ENCODE results near the gene MXD4.
"Not testable (repeated sequence)": the region's sequence is repeated elsewhere in the genome, so short reads cannot be mapped to it uniquely, and the experiment has no call there.

Gene MXD4

DNA sequence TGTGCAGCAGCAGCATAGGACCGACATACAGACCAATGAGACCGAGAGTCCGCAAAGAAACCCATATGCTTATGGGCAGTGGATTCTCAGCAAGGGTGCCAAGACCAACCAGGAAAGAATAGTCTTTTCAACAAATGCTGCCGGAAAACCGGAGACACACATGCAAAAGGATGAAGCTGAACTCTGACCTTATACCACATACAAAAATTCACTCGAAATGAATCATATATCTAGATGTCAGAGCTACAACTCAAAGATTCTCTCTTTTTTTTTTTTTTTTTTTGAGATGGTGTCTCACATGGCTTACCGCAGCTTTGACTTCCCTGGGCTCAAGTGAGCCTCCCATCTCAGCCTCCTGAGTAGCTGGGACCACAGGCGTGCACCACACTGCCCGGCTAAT, 16.0 kb upstream of the MXD4 start:
- no peak for DNase-seq

GRCh38 chr4:2276581-2277325, 14.8 kb upstream of the MXD4 start:
- in situ Hi-C loops (cut with MboI; ENCODE audit: low pct_unique_long_range_greater_than_20kb, low sequenced_read_pairs), result no loop called here
- no peak for DNase-seq

More for the DNA sequence above, 16.0 kb upstream of the MXD4 start:
- in situ Hi-C loops (cut with MboI; ENCODE audit: low pct_unique_long_range_greater_than_20kb, low sequenced_read_pairs), result no loop called here

DNA sequence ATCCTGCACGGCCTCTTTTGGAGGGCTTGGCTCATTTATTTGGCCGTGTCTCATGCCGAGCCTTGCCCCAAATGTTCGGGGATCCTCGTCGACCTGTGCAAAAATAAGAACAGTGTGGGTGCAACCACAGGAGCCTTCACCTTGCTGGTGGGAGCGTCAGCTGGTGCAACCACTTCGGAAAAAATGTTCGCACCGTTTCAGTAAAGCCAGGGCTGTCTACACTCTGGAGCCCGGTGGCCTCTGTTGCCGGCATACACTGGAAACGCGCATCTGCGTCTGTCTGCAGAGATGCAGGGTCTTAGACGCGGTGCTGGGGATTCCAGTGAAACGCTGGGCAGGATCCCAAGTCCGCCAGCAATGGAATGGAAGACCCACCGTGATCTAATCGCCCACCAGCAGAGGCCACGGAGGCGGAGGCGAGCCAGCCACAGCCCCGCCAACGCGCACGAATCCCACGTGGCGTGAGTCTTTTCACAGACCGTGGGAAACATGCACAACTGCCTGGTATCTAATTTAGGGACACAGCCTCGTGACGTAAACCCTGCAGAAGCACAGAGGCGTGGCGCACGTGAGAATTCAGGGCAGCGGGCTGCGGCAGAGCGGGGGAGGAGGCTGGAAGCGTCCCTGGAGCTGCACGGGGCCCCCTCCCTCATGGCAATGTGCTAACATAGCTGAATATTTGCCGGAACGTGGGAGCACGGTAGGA, 13.8 kb upstream of the MXD4 start:
- no peak for DNase-seq
- in situ Hi-C loops (cut with MboI; ENCODE audit: low pct_unique_long_range_greater_than_20kb, low sequenced_read_pairs), result no loop called here

DNA sequence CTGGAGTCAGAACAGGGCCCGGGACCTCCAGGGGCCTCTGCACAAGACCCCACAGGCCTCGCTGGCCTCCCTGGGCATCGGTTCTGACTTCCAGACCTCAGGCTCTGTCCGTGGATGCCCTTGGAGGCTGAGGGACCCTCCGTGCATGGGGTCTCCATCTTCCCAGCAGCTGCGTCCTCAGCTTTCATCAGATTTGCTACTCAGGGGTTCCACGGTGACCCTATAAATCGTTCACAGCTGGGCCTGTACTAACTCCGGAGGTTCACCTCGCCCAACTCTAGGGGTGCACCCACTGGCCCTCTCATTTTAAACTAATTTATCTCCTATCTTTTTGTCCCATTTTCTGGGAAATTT, 13.1 kb upstream of the MXD4 start:
- DNase-seq; in situ Hi-C loops (cut with MboI; ENCODE audit: low pct_unique_long_range_greater_than_20kb, low sequenced_read_pairs): not testable (repeated sequence)

DNA sequence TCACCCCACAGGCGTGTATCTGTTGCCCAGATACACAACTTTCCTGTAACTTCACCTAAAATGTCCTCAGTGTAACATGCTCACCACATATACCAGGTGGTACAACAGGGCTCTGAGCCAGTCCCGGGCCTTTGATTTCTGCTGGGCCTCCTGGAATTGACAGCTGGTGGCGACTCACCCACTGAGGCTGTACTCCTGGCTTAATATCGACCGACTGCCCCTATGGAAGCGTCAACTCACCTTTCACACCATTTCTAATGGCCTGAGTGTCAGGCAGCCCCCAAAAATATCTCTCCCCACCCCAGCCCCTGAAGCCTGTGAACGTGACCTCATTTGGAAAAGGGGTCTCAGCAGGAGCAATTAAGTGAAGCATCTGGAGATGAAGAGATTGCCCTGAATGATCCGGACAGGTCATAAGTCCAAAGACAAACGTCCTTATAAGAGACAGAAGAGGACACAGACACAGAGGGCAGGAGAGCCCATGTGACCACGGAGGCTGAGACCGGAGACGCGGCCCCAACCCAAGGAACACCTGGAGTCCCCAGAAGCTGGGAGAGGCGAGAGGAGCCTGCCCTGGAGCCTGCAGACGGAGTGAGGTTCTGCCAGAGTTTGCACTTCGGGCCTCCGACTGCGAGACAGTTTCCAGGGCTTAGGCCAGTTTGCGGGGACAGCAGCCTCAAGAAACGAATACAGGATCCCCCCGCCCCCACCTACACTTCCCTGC, 12.6 kb upstream of the MXD4 start:
- DNase-seq, result no peak
- in situ Hi-C loops (cut with MboI; ENCODE audit: low pct_unique_long_range_greater_than_20kb, low sequenced_read_pairs), result no loop called here

DNA sequence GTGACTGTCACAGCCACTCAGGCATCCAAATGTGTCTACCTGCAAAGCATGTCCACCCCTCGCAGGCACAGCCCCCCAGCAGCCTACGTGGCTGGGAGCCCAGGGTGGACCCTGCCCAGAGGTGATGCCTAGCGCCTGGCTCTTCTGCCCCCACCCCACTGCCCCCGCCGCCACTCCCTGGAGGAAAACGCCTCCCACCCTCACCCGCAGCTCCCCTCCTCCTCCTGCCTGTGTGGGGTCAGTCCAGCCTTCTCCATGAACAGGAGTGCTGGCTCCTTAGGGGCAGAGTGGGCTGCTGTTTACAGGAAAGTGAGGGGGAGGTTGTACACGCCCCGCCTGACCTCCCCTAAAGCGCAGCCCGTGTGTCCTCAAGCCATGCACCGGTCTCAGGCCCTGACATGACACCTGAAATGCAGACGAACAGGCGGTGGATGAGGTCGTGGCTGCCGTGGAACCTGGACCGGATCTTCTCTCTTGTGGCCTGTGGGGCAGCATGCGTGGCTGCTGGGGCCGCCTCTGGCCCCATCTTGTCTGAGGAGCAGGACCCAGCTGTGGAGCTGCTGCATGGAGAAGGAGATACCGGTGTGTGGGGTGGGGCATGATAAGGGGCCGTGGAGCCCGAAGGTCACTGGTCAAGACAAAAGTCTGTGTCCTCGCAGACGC, 11.9 kb upstream of the MXD4 start:
- in situ Hi-C loops (cut with MboI; ENCODE audit: low pct_unique_long_range_greater_than_20kb, low sequenced_read_pairs), result no loop called here
- DNase-seq, result no peak

- DNase-seq, result no peak
- in situ Hi-C loops (cut with MboI; ENCODE audit: low pct_unique_long_range_greater_than_20kb, low sequenced_read_pairs), result no loop called here
Observed at GRCh38 chr4:2273221-2273620, 11.3 kb upstream of the MXD4 start.

DNA sequence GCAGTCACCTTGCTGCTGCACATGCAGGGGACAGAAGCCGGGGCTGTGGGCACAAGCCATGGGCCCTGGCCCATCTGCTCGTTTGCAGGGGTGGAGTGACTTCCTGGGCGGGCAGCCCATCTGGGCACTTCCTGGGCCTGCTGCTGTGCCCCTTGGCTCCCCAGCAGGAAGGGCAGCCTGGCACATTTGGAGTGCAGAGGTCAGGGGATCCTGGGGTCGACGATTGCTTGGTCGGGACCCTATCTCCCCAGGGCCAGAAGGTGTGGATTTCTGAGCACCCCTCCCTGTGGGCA, 10.9 kb upstream of the MXD4 start:
- in situ Hi-C loops (cut with MboI; ENCODE audit: low pct_unique_long_range_greater_than_20kb, low sequenced_read_pairs), result no loop called here
- no peak for DNase-seq

DNA sequence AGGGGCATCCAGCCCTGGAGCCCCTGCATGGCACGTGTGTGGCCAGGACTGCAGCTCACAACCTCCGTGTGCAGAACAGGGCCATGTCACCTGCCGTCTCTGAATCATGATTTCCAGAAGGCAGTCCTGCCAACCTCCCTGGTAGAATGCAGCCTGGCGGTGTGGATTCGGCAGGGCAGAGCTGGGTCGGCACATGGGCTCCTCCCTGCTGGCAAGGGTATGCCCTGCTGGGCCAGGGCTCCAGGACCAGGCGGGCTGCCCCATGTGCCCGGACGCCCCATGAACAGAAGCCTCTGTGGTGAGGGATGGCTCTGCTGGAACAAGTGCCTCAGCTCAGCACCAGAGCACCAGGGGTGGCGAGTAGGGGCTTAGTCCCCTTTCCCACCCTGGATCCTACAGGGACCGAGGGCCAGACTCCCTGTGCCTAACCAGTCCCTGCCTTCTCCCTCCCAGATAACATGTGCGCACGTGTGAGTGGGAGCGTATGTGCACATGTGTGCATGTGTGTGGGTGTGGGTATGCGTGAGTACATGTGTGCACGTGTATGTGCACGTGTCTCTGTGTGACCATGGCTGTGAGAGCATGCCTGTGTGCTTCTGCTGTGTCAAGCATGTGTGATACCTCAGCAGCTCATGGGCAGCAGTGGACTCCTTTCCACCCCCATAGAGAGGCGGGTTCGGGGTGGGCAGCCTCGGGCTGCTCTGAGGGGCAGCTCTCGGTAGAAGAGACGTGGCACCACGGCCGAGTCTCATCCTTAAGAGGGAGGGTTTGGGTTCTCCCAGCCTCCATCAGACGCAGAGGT, 10.3 kb upstream of the MXD4 start:
- DNase-seq, result no peak
- in situ Hi-C loops (cut with MboI; ENCODE audit: low pct_unique_long_range_greater_than_20kb, low sequenced_read_pairs), result no loop called here

- in situ Hi-C loops (cut with MboI; ENCODE audit: low pct_unique_long_range_greater_than_20kb, low sequenced_read_pairs), result no loop called here
- no peak for DNase-seq
Observed at GRCh38 chr4:2271279-2272025, 9.5 kb upstream of the MXD4 start.

DNA sequence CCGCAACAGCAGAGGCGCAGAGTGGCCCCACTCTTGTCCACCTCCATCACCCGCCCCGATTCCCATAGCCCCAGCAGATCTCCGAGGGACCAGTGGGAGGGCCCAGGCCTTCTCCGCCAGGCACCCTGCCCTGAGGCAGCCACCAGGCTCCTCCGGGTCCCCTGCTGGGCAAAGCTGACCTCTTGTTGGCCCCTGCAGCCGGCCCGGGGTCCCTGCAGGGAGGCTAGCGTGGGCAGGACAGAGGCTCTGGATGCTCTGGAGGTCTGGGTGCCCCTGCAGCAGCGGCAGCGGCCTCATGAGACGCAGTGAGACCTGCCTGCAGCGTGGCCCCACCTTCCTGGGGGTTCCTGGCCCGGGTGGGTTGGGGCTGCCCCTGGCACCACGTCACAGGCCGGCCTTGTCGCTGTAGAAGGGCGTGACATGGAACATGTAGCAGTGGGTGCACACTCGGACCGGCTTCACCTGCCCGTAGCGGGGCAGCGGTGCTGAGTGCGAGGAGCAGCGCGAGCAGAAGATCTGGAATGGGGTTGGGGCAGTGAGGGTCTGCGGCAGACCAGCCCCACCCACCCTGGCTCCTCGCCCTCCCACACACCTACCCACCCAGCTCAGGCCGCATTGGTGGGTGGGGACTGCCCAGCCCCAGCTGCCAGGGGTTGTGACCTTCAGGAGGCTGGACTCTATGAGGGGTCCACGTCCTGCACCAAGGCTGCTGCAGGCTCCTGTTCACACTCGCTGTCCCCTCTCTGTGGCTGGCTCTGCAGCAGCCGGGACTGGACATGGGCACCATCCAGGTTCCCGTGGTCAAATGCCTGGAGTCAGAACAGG, 8.6 kb upstream of the MXD4 start:
- no peak for DNase-seq
- in situ Hi-C loops (cut with MboI; ENCODE audit: low pct_unique_long_range_greater_than_20kb, low sequenced_read_pairs), result no loop called here

DNA sequence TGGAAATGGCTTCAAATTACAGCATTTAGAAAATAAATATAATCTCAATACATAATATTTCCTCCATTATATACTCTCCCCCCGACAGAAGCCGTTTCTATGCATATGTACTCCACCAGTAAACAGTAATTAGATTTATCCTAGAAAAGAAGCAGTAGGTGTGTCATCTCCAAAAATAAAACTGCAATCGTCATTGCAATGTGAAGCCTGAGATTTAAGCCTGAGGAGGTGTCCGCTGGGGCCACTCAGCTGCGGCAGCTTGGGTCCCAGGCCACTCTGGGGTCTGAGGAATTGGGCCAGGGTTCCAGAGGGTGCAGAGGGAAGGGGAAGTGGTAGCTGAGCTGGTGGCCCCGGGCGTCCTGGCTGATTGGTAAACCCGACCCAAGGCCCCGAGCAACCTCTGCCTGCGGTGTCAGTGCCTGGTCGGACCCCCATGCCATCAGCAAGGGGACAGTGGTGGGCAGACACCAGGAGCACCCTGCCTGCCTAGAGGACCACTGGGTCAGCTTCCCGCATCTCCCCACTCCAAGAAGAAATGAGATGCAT, 7.8 kb upstream of the MXD4 start:
- in situ Hi-C loops (cut with MboI; ENCODE audit: low pct_unique_long_range_greater_than_20kb, low sequenced_read_pairs), result no loop called here
- DNase-seq, result no peak

- in situ Hi-C loops (cut with MboI; ENCODE audit: low pct_unique_long_range_greater_than_20kb, low sequenced_read_pairs), result no loop called here
- DNase-seq, result no peak
Observed at GRCh38 chr4:2269206-2269531, 7.3 kb upstream of the MXD4 start.

DNA sequence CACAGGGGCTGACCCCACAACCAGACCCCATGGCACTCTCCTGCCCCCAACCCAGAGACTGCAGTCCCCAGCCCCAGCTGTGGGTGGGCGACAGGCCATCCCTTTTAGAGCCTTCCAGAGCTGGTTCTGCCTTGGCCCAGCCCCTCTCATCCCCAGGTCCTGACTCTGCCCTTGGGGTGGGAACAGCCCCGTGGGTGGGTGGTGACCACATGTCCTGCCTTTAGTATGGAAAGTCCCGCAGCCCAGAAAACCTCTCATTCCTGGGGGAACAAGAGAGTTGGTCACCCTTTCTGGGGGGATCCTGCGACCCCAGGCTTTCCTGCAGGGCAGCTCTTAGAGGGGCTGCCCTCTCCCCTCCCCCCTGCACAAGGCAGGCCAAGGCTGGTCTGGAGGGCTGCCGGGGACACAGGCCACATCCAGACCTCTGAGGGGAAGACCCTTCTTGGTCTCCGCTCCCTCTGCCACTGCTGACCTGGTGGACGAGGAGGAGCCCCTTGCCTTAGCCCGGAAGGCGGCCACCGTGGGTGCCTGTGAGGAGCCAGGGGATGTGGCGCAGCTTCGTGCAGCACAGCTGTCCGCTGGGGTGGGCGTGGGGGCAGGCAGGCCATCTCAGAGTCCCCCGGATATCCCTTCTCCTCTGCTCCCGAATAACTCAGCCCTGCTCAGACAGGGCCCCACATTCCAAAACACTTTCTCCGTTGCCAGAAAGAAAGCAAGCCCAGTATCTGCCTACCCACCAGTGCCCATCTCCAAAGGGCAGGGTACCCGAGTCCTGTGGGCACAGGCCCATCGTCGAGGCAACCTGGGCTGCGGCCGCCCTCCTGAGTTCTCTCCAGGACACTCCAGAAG, 6.7 kb upstream of the MXD4 start:
- in situ Hi-C loops (cut with MboI; ENCODE audit: low pct_unique_long_range_greater_than_20kb, low sequenced_read_pairs), result no loop called here
- DNase-seq, result no peak

DNA sequence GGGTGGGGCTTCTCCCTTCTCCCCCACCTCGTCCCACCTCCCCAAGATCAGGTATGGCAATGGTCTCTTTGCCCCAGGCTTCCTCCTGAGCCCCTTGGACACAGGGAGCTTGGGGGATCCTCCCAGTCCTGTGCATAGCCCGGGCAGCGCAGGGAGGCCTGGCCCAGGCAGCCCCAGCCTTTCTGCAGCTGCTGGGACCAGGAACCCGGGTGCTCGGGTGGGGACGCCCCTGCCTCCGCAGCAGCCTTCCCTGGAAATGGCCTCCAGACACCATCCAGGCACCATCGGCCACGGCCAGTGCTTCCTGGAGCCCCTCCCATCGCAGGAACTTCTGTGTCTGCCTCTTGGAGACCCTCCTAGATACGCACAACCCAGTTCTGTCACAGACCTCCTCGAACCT, 5.9 kb upstream of the MXD4 start:
- in situ Hi-C loops (cut with MboI; ENCODE audit: low pct_unique_long_range_greater_than_20kb, low sequenced_read_pairs), result no loop called here
- DNase-seq, result no peak

DNA sequence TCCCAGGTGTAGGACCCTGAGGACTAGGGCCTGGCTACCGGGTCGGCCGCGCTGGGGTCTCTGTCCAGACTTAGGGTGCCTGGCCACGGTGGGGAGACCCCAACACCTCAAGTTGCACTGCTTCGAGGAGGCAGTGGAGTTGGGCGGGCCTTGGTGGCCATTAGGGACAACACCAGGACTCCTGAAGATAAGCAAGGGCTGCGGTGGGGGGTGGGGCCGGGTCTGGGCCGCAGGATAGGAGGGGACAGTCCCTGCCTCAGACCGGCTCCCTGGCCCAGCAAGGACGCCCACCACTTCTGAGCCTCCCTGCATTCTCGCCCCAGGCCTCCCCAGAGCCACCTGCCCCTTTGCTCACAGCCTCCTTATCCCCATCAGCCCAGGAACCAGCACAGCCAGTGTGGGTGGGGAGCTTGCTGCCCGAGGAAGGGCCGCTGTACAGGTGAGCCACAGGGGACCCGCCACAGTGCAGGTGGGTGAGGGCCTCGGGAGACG, 5.5 kb upstream of the MXD4 start:
- in situ Hi-C loops (cut with MboI; ENCODE audit: low pct_unique_long_range_greater_than_20kb, low sequenced_read_pairs), result no loop called here
- no peak for DNase-seq

DNA sequence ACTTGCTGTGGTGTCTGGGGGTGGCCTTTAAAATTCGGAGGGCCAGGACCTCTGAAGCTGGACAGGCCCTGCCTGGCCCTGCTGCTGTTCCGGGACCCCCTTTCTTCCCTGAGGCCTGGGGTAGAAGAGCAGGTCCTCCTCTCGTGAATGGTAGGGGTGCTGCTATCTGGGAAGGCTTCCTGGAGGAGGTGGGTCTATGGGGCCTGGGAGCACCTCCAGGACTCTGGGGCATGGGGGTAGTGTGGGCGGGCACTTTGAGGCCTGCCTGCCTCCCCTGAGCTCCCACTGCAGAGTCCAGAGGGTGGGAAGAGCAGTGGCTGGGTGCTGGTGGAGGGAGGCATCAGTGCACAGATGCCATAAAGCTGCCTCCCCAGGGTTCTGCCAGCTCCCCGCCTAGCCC, 4.9 kb upstream of the MXD4 start:
- DNase-seq, result no peak
- in situ Hi-C loops (cut with MboI; ENCODE audit: low pct_unique_long_range_greater_than_20kb, low sequenced_read_pairs), result no loop called here
